C4-2B (cell line): ENCODE results near the gene HSH2D.

ENCODE experiments used
- H3K27ac ChIP-seq: fragments of 450-650 bp; 2 replicates; pipeline ENCODE4 v1.5.1; 2017
- ZFX ChIP-seq: fragments of 450-650 bp; IDR thresholded peaks from 2 replicates; pipeline ENCODE4 v1.6.1; 2017
- TF ChIP-seq, protein P1 (sequence below): fragments of 450-650 bp; conservative IDR thresholded peaks from 2 replicates; pipeline ENCODE4 v1.5.1; 2017; ENCODE audit warnings: mild to moderate bottlenecking

The HSH2D gene

GRCh38 chr19:16124953-16125352 is 18.5 kb upstream of the HSH2D start:
- H3K27ac ChIP-seq = no peak overlapping the region
- TF ChIP-seq ZFX = no peak
- TF ChIP-seq, protein P1, sequence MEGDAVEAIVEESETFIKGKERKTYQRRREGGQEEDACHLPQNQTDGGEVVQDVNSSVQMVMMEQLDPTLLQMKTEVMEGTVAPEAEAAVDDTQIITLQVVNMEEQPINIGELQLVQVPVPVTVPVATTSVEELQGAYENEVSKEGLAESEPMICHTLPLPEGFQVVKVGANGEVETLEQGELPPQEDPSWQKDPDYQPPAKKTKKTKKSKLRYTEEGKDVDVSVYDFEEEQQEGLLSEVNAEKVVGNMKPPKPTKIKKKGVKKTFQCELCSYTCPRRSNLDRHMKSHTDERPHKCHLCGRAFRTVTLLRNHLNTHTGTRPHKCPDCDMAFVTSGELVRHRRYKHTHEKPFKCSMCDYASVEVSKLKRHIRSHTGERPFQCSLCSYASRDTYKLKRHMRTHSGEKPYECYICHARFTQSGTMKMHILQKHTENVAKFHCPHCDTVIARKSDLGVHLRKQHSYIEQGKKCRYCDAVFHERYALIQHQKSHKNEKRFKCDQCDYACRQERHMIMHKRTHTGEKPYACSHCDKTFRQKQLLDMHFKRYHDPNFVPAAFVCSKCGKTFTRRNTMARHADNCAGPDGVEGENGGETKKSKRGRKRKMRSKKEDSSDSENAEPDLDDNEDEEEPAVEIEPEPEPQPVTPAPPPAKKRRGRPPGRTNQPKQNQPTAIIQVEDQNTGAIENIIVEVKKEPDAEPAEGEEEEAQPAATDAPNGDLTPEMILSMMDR = no peak

- H3K27ac ChIP-seq = no peak overlapping the region
Measured at GRCh38 chr19:16125737-16126495, 17.6 kb upstream of the HSH2D start.

GRCh38 chr19:16127080-16127479 is 16.4 kb upstream of the HSH2D start:
- no peak for TF ChIP-seq ZFX
- TF ChIP-seq, protein P1 = no peak
- H3K27ac ChIP-seq = no peak overlapping the region

More at GRCh38 chr19:16125737-16126495, 17.6 kb upstream of the HSH2D start:
- TF ChIP-seq ZFX = no peak

- TF ChIP-seq, protein P1 = no peak
- no peak for TF ChIP-seq ZFX
- H3K27ac ChIP-seq = no peak overlapping the region
Measured at GRCh38 chr19:16127776-16128371, 15.6 kb upstream of the HSH2D start.

- TF ChIP-seq ZFX = no peak
- TF ChIP-seq, protein P1 = no peak
- no peak overlapping the region for H3K27ac ChIP-seq
Measured at GRCh38 chr19:16131648-16132047, 11.8 kb upstream of the HSH2D start.

- TF ChIP-seq, protein P1 = no peak
- TF ChIP-seq ZFX = no peak
- no peak overlapping the region for H3K27ac ChIP-seq
Measured at GRCh38 chr19:16133818-16134217, 9.7 kb upstream of the HSH2D start.

DNA sequence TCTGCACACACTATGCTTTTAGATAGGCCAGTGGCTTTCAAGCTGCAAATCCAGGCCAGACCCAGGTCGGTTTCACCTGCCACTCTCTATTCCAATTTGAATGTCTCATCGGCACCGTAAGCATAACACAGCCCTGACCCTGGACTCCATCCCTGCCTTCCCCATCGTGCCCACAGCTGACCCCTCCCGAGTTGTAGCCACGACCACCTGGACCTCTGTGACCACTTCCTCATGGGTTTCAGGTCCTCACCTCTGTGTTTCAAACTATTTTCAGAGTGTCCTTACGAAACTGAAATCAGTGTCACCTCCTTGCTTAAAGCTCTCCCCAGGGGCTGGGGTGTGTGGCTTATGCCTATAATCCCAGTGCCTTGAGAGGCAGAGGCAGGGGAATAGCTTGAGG is 9.0 kb upstream of the HSH2D start:
- TF ChIP-seq ZFX = no peak
- TF ChIP-seq, protein P1 = no peak
- no peak overlapping the region for H3K27ac ChIP-seq
